Superior temporal gyrus (tissue), 1 donor: Measurements from ENCODE around the gene IGSF22.

Source experiments
- DNase-seq: peaks from one replicate; pipeline ENCODE4 v3.0.0-alpha.2; 2016; ENCODE audit errors: extremely low spot score

Gene IGSF22

DNA sequence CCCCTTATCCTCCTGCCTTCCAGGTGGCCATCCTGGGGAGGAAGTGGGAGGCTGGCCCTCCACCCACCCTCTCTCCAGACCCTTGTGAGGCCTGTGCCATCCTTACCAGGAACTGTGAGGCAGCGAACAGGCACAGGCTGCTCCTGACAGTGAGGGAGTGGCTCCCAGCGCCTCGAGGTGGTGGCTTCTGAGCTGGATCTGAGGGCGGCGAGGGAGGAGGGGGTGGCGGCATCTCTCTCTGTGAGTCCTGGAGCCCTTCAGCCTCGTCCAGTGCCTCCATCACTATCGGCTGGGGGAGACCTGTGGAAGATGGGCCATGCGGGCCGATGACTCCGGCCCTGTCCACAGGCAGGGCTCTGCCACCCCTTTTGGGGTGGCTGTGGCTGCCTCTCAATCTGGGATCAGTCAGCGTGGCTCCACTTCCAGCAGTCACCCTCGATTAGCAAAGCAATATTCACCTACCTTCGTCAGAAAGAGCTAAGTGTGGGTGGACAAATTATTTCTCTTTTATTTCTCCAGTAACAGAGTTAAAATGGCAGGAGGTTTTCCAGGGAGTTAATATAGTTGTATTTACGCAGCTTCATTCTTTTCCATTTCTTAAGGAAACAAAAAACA lies 18.0 kb upstream of the IGSF22 start:
- DNase-seq = no peak

DNA sequence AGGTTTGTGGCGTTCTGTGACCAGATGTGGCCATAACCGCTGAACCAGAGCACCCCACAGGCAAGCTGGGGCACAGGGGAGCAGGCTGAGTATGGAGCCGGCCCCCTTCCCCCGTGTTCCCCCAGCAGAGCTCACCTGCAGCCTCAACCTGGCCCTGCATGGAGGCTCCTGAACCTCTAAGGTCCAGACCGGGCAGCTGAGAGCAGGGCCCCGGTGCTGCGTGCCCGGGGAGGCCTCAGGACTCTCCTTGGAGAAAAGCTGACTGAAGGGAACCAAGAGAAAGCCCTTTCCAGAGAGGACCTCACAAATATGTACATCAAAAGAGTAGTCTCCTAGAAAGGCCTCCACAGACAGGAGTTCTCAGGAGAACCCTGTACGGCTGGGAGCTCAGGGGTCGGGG lies 17.4 kb upstream of the IGSF22 start:
- DNase-seq = no peak

DNA sequence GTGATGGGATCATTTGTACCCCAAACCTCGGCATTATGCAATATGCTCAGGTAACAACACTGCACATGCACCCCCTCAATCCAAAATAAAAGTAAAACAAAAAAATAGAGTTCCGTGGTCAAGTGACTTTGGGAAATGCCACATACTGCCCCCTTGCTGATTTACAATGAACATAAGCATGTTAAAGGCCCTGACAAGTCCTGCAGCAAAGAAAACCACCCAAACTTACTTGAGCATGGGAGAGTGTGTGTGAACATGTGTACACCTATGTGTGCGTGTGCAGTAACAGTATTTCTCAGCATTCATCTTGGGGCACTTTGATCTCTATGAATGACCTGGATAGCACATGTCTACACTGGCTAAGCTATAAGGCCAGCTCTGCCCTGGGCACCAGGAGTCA lies 15.8 kb upstream of the IGSF22 start:
- no peak for DNase-seq

DNA sequence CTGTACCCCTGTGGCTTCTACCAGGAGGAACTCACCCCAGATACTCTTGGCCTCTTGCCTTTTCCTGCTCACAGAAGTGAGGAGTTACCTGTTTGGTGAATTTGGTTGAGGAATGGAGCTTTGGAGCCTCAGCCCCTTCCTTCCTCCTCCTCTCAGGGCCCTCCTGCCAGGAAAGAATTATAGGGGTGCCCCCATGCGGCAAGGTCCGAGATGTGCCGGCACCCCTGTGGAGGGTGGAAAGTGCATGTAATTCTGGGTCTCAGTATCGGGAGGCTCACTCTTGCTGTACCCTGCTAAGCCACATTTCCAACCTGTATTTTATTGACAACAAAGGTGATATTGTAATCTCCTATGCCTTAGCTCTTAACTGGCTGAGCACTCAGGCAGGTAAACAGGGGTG lies 13.7 kb upstream of the IGSF22 start:
- DNase-seq = no peak

DNA sequence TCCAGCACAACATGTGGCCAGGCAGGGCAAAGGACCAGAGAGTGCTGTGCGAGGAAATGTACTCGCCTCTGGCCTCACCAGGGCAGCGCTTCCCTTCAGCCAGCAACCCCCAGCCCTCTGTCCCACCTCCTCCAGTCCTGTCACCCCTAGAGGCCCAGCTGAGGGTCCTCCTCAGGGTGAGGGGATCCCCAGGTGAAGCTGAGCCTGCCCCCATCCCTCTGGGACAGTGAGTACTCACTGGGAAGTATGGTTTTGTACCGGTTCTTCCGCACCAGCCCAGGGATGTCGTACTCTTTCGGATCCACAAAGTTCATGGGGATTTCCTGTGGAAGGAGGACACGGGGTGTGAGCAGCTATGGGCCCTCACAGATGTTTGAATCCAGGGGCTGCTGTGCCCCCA lies 11.7 kb upstream of the IGSF22 start:
- DNase-seq = no peak

DNA sequence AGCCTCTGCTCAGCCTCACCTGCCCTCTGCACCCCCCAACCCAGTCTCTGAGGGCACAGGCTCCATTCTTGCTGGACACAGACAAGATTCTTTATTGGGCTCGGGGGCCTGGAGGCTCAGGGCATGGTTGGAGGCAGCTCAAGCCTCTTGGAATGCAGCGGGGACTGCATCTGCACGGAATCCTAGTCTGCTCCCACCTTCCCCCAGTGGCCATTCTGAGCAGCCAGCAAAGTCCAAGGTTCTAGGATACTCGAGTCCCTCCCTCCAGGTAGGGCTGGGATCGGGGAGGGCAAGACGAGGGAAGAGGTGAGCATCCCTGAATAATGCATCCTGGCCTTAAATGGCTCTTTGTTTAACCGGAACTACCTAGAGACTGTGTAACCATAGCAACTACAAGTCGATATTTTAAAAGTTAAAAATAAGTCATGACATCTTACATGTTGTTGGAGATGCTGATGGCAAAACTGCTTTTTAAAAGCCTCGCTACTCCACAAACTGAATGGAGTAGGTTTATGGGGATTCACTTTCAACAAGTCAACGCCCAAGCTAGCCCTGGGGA lies 10.7 kb upstream of the IGSF22 start:
- DNase-seq = no peak

DNA sequence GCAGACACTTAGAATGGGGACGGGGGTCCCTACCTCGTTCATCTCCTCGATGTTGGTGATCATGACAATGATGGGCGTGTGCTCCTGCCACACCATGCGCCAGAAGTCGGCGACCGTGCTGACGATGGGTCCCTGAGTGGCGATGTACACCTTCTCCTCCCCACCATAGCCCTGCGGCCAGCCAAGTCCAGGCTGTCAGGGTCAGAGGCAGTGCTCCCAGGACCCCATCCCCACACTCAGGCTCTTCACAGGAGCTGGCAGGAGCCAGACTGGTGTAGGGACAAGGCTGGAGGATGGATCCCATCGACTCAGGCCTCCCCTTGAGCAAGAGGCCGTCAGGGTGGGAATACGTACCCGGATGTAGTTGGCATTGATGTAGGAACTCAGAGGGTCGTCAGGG lies 7.2 kb upstream of the IGSF22 start:
- no peak for DNase-seq

DNA sequence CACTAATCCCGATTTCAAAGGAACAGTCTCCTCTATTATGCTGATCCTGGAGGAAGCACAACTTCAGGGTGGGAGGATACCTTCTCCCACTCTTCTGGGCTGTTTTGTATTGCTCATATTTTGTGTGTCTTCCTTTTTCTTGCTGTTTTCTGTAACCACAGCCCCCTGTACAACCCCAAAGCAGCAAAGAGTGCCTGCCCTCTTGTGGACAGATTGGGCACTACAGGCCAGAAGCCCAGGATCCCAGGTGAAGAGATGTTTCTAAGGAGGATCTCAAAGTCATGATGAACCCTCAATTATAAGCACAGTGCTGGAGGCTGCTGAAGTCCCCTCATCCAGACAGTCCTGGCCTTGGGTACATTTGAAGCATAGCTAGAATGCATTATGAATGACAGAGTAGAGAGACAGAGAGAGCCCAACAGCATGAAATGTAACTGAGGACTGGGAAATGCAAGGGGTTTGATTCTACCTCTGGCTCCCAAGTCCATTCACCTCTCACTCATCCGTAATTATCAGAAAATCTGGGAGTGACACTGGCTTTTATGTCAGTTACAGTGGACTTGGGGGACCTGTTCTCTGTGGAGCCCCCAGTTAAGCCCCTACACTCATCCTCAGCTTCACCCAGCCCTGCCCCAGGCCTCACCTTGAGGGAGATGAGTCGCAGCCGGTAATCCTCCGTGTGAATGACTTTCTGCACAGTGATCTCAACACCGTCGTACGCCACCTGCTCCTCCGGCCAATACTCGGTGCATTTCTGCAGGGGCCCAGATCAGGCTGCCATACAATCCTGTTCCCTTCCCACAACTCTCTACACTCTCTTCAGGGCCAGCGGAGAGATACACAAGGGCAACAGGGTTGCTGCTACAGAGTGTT lies 6.2 kb upstream of the IGSF22 start:
- DNase-seq = peak; percentile 86

DNA sequence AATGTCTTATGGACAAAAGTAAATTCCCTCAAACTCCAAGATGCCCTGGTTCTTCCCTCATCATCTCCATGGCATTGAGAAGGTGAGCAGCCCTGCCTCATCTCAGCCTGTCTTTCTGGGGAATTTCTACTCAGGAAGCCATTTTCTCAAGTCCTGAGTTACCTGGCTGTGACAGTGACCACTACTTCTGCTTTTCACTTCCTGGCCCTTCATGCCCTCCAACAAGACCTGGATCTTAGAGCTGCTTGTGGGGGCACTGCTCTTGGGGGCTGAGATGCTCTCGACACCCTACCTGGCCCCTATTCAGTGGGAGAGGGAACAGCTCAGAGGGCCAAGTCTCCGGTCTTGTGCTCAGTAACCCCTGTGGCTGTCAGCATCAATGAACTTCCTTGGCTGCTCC lies 5.5 kb upstream of the IGSF22 start:
- no peak for DNase-seq

DNA sequence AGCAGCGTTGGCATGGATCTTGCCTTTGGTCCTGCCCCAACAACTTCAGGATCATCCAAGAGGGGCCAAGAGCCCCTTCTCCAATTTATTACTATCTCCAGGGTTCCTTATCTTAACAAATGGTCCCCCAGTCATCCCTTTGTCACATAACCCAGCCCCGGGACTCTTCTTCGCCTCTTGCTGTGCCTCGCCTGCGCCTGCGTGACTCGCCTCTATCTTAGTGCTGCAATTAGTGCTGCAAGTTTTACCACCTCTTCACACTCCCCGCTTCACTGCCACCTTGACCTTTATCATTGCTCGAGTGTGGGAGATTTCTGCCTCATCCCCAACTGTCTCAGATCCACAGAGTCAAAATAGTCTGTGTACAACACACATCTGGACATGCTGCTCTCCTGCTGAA lies 4.0 kb upstream of the IGSF22 start:
- no peak for DNase-seq

DNA sequence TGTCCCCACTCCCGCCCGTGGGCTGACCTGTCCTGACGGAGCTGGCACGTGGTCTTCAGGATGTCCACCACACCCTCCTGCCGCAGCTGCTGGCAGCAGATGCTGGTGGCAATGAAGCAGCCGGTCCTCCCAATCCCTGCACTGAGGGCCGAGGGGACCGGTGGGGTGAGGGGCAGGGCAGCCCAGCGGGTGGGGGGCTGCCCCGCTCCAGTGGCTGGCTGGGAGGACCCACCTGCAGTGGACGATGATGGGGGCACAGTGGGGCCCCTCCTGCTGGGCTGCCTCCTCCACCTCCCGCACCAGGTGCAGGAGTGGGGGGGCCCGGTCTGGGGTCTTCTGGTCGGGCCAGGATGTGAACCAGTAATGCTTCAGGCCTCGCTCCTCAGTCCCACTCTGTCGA lies 3.4 kb upstream of the IGSF22 start:
- DNase-seq = no peak

DNA sequence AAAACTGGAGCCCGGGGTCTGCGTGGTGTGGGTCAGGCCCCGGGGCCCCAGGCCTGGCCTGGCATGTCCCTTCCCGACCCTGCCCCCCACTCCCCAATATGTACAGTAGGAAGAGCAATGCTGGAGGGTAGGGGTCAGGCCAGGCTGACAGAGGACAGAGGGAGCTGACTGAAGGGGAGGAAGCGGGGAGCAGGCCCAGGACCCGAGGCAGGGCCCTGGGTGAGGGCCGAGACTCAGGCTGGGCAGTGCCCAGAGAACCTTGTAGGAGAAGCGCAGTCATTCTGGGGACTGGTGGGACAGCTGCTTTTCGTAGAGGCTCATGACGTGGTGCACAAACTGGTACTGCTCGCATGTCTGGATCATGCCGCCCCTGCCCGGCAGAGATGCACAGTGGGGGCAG lies 2.7 kb upstream of the IGSF22 start:
- no peak for DNase-seq

DNA sequence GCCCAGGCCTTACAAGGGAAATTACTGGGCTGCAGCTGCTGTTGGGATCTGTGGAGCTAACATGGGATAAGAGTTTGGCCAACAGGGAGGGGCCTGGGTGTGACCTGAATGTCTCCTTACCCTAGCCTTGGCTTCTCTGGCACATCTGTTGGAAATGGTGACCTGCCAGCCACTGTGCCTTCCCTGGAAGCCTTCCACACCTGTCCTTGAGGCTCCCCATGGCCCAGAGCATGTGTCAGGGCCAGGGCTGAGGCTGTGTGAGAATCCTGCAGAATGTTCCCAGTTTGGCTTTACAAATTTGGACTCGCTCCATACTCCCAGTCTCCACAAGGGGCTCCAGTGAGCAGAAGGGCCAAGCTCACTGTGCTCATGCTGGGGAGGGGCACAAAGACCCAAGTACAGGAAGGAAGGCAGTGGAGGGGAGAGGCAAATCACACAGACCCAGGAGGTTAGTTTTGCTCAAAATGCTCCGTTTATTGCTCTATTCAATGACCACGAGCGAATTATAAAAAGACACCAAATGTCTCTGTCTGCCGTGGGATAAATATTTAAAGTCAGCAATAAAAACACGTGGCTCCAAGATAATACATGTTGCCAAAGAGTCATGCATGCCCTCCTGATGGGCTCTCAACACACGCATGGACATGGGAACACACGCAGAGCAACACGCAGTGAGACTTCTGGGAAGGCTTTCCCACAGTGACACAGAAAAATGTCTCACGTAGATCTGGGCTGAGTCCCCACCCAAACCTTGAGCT lies 1.7 kb upstream of the IGSF22 start:
- peak; percentile 63 for DNase-seq

DNA sequence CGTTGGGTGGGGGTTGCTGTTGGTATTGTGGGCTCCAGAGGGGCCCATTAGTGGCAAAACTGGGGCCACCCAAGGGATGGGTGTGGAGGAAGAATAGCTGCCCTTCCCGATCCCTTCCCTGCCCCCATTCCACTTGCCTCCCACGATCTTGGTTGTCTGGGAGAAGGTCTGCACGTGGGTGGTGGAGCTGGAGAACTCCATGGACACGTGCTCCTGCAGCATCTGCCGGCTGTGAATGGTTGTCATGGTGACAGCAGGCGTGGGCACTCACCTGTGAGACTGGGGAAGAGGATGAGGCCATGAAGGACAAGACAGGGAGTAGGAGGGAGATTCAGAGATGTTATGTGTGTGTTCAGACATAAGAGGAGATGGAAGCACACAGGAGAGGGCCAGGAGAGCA lies 2.0 kb downstream of the IGSF22 start:
- peak; percentile 63 for DNase-seq

DNA sequence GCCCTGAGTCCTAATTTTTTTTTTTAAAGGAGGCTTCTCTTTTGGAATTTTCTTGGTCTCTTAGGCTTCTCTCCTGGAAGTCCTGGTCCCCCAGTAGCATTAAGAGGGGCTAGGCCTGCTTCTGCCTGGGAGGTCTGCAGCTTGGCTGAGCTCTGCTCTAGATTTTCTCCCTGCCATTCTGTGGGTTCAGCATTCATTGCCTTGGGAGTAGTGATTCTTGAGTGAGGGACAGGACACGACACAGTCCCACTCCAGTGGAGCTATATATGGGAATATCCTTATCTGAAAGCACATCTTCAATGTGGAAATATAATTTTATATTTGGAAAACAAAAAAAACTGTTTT lies 3.7 kb downstream of the IGSF22 start:
- no peak for DNase-seq

DNA sequence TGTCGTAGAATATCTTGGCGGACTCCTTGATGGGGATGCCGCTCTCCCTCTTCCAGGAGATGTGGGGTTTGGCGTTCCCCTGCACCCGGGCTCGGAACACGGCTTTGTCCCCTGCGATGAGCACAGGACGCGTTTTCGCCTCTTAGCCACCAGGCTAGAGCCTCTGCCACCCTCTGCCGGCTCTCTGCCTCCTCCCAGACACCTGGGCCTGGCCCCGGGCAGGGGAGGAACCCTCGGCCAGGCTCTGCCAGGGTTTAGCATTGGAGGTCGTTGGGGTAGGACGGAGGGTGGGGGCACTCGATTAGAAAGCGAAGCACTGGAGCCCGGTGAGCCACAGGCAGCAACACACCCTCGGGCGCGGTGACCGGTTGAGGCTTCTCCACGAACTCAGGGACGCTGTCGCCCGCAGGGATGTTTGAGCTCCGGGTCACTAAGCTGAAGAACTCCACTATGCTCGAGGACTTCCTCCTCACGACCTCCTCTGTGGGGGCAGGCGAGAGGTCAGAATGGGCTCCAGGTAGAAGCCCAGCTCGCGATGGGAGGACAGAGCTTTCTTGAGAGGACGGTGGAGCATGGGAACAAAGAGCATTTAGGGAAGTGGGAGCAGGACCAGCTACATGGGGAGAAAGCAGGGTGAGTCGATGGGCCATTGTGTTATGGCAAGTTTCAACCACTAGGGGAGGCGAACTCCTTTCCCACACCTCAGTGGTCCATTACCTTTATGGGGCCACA lies 4.3 kb downstream of the IGSF22 start:
- peak; percentile 35 for DNase-seq

DNA sequence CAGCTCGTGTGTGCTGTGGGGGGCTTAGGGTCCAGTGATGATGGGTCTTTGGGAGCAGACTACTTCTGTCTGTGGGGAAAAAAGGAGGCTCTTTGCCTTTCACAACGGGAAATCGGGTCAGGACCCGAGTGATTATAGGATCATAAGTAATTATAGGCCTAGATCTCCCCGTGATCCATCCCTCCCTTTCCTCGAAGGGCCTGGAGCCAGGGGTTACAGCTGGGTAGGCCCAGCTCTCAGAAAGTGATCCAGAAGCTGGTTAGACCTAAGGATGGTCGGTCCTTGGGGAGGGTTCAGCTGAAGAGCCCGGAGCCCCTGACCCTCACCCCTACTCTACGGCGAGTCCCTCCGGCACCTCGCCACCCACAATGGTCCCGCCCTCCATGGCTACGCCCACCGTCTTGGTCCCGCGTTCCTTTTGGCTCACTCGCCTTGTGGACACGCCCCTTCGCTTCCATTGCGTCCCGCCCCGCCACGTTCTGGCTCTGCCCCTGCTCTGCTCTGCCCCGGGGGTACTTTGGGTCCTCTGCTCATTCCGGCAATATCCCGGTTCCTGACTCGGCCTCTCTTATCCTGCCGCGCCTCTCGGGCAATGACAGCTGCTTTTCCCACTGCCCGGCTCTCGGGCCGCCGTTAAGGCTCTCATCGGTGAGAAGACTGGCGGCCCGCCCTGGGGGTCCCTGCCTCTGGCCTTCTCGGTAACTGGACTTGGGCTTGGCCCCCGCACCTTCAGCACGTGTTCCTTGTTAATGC lies 5.0 kb downstream of the IGSF22 start:
- DNase-seq = peak; percentile 64

DNA sequence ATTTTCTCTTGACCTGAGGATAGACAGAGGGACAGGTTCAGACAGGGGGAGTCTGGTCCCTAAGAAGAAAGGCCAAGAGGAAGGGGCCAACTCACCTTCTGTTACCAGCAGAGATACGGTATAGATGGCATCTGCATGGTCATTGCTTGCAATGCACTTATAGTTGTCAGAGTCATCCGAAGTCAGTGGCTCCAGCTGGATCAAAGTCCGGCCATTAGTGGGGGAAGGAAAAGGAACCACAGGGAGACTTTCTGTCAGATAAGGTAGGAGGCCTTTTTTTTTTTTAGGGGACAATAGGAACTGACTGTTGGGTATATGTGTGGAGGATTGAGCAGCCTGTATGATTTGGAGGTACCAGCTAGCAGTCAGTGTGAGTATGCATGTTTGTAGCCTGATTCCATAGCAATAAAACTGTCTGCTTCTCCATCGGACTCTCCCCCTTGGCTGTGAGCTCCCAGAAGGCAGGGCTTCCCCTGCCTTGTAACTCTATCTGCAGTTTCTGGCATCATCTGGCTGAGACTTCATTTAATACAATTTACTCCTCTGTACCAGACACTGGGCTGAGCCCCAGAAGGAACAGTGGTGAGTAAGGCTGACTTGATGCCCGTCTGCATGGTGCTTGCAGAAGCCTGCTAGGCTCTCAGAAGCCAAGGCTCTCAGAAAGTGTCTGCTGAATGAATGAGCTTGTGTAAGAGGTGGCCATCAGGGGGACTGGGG lies 5.7 kb downstream of the IGSF22 start:
- DNase-seq = peak; percentile 42

DNA sequence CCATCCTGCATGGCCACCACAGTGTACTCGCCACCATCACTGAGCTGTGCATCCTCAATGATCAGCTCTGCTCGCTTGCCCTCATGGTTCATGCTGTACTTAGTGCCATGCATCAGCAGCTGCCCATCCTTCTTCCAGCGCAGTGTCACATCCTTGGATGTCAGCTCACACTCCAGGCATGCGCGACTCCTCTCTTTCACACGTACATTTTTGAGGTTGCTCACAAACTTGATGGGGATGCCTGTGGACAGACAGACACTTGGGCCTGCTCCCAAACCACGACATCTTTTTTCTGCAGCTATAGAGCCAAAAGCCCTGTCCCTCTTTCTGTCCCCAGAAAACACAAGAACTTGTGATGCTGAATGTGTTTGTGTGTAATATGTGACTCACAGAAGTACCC lies 10.5 kb downstream of the IGSF22 start:
- DNase-seq = no peak

DNA sequence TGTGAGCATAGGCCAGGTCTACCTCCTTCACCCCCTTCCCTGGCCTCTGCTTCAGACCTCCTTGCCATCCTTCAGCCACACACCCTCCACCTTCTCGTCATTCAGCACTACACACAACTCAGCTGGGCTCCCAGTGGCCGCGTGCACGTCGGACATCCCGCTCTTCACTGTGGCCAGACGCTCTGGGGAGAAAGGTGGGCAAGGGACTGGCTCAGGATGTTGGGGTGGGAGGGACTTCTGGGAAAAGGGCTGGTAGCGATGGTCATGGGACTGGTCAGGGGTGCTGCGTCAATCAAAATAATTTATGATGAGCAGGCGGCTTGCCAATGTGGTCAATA lies 11.6 kb downstream of the IGSF22 start:
- no peak for DNase-seq
